Smooth muscle cell of trachea (primary cell): ENCODE measurements around the gene REEP6. TPM values are rescaled to one million over a fixed set of nuclear protein-coding genes. Genes with fewer than 3 reads are reported as not detected.

Experiments
- total RNA-seq: library from RNA; depleted of rRNA; stranded (reverse); fragments of >200 nt; gene quantifications from 2 replicates; pipeline ENCODE4 v1.2.1, GENCODE V29; 2014

Gene REEP6
- 0.87 and 4.6 TPM in 2 replicates for total RNA-seq

DNA sequence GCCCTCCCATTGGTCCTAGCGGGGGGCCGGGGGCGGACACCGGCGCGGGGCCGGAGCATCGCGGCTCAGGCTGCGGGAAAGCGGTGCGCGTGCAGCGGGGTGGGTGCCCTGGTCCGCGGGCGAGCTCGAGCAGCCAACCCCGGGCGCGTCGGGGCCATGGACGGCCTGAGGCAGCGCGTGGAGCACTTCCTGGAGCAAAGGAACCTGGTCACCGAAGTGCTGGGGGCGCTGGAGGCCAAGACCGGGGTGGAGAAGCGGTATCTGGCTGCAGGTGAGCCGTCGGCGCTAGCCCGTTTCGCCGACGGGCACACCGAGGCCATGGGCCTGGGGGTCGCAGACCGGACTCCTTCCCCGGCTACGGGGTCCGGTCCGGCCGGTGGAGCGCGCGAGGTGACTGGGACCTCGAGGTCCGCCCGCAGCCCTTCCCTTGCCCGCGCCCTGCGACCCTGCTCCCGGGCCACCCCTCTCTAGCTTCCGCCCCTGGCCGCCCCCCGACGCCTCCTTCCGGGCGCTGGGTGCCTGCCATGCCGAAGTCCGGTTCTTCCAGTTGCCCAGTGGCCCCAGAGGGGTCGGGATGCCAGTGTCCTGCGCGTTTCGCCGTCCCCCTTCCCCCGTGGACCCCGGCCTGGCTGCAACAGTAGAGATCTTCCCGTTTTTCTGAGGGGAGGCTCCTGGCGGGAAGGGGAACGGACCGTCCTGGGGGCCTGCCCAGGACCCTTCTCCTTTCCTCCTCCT is at the start of gene REEP6:
TSS of gene REEP6 (plus strand) at position 68 of the 735 bp plus-strand sequence. CDS start at position 157, 89 bp downstream.

DNA sequence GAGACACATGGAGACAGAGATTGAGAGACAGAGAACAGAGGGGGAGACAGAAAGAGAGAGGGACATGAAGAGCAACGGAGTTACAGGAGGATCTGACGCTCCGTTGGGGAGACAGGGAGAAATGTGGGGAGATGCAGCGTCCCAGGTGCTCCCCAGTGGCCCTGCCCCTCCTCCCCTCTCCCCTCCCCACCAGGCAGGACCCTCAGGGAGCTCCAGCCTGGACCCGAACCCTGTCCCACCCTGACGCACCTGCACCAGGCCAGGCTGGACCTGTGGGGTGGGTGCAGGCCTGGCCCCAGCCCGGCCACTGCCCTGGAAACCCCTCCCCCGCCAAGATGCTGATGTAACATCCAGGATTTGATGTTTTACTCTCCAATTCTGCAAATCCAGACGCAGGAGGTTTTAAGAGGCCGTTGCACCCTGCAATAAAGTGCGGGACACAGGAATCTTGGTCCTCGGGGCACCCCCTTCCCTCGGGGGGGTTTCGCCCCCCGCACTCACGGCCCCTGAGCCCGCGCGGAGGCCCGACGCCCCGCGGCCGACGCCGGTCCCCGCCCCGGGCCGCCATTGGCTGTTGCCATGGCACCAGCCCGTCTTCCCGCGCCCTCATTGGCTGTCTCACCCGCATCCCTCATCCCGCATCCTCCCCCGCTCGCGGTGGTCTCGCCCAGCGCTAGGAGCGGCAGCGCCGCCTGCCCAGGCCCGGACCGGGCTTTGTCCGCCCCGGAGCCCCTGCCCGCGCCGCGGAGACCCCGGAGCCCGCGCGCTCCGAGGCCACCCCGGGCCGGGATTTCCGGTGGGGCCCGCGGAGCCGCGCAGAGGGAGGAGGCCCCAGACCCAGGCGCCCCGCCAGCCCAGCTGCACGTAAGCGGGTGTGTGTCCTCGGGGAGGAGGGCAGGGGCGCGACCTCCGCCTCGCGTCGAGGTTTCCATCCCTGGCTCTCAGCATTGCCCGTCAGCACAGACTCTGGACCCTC is 41.2 kb upstream of the REEP6 start, which contains the start of gene APC2:
TSS of gene APC2 (plus strand) at position 655 of the 976 bp plus-strand sequence. CDS start 2,881 bp downstream, outside the sequence.

DNA sequence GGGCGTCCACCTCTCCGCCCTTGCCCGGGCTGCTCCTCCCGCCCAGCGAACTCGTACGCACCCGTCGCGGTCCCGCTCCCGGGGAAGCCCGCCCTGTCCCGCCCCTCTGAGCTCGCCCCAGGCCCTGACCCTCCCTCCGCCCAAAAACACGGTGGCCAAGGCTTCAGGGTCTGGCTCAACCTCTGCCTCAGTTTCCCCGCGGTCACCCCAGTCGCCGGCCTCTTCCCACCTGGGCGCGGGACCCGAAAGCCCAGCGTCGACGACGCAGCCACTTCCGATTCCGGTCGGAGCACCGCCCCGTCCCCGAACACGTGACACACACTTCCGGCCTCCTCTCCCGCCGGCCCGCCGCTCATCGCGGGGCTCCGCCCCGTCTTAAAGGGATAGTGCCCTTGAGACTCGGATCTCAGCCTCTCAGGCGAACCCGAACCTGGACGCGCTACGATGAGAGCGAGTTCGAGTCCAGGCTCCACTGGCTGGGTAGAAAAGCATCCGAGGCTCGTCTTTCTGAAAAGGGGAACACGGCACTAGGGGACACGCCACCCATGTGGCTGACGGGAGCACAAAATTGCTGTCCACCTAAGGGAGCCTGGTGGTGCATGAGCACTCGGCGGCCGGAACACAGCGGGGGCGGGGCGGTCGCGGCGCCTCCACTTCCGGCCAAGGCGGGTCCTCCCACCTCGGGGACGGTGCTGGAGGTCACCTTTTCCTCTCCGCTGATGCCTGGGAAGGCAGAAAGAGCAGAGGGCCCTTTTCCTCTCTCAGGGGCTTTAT is 11.9 kb upstream of the REEP6 start, which contains the start of gene C19orf25:
TSS of gene C19orf25 (minus strand) at position 282 of the 774 bp plus-strand sequence. CDS start 312 bp downstream, outside the sequence.

DNA sequence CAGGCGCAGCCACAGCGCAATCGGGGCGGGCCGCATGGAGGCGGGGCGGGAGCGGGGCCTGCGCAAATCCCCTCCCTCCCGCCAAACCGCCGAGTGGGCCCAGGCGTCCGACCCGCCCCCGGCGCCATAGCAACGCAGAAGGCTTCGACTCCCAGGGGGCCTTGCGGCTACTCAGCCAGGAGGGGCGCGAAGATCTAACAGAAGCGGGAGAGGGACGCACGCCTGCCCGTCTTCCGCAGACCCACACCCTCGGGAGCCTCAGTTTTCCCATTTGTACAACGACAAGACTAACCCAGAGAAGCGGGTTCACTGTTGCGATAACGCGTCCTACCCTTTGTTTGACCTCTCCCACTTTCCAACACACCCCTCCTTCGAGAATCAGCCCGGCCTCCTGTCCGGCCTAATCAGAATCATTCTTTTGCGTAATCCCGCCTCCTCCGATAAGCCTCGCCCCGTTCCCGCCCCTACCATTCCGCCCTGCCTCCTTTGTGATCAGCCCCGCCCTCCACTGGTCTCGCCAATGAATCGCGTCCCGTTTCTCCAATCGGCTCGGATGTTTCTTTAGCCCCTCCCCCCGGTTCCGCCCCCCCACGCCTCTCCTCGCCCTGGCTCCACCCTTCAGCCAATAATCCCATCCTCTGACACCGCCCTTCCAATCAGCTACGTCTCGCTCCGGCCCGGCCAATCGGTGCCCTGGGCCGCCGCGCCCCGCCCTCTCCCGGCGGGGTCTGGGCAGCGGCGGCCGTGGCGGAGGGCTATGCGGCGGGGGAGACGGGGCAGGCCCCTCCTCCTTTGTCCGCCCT is 469 bp upstream of the REEP6 start, which contains the start of gene PCSK4:
TSS of gene PCSK4 (minus strand) at position 40 of the 803 bp plus-strand sequence. CDS start at position 36, 4 bp downstream.

GRCh38 chr19:1512671-1513498 is 21.9 kb downstream of the REEP6 start, which contains the start of gene ADAMTSL5:
Gene ADAMTSL5 (minus strand): TSS chr19:1513019. CDS start chr19:1510943, 2,076 bp downstream.

GRCh38 chr19:1523412-1524286 is 32.7 kb downstream of the REEP6 start, which contains the start of gene PLK5:
Gene PLK5 (plus strand): TSS chr19:1524077. CDS start chr19:1526997, 2,920 bp downstream.

Other genes with a start within 250 kb of the REEP6 start
- gene ATP5F1D, start 249.4 kb upstream of the REEP6 start, total RNA-seq = 26.8 and 51.5 TPM in 2 replicates
- 24.9 and 33.2 TPM in 2 replicates for gene MIDN, start 242.6 kb upstream of the REEP6 start, total RNA-seq
- gene CIRBP, start 221.8 kb upstream of the REEP6 start, total RNA-seq = 98.2 and 370 TPM in 2 replicates
- gene FAM174C, start 215.7 kb upstream of the REEP6 start, total RNA-seq = 29.7 and 45.3 TPM in 2 replicates
- gene EFNA2, start 205.3 kb upstream of the REEP6 start, total RNA-seq = not detected in 2 replicates
- 63.7 and 92.6 TPM in 2 replicates for gene NDUFS7, start 107.3 kb upstream of the REEP6 start, total RNA-seq
- 33.7 and 61.5 TPM in 2 replicates for gene GAMT, start 89.6 kb upstream of the REEP6 start, total RNA-seq
- 50.4 and 60.5 TPM in 2 replicates for gene DAZAP1, start 83.6 kb upstream of the REEP6 start, total RNA-seq
- gene RPS15, start 52.8 kb upstream of the REEP6 start, total RNA-seq = 434 and 768 TPM in 2 replicates
- 0.29 and 0.83 TPM in 2 replicates for gene APC2, start 41.1 kb upstream of the REEP6 start, total RNA-seq
- gene C19orf25, start 12.0 kb upstream of the REEP6 start, total RNA-seq = 30.8 and 41.5 TPM in 2 replicates
- 1.5 and 4.0 TPM in 2 replicates for gene PCSK4, start 831 bp upstream of the REEP6 start, total RNA-seq
- 5.7 and 11.7 TPM in 2 replicates for gene ADAMTSL5, start 21.8 kb downstream of the REEP6 start, total RNA-seq
- gene PLK5, start 32.9 kb downstream of the REEP6 start, total RNA-seq = 0.17 TPM in 1 of 2 replicates, not detected in the other
- 30.5 and 80.6 TPM in 2 replicates for gene MEX3D, start 77.1 kb downstream of the REEP6 start, total RNA-seq
- gene MBD3, start 101.7 kb downstream of the REEP6 start, total RNA-seq = 92.6 and 107 TPM in 2 replicates
- gene UQCR11, start 114.3 kb downstream of the REEP6 start, total RNA-seq = 59.3 and 98.6 TPM in 2 replicates
- gene TCF3, start 161.4 kb downstream of the REEP6 start, total RNA-seq = 81.0 and 88.7 TPM in 2 replicates